Body of pancreas (tissue), 4 donors: Measurements from ENCODE around the gene TAL1. TPM values are rescaled to one million over a fixed set of nuclear protein-coding genes. Genes with fewer than 3 reads are reported as not detected.
"Not testable (repeated sequence)": the region's sequence is repeated elsewhere in the genome, so short reads cannot be mapped to it uniquely, and the experiment has no call there.

Experiments used
- ATAC-seq: fragments of 150-250 bp; one replicate; pipeline ENCODE4 v1.9.1; 2016
- DNase-seq, 4 donors: peaks; one replicate each; pipeline ENCODE4 v3.0.0-alpha.2; 2019
- H3K27ac ChIP-seq, 4 donors: fragments of 200-600 bp; sonication (generic); 1 replicate in 3 of 4; 2 replicates in 1 of 4; pipeline versions ENCODE4 v1.5.1 to v1.6.1; 2016 to 2019; ENCODE audit warnings: mild to moderate bottlenecking in 1 of 4, mixed read lengths in 1 of 4, moderate library complexity in 1 of 4
- H3K27me3 ChIP-seq, 2 donors: fragments of 200-600 bp; sonication (generic); one replicate each; pipeline ENCODE4 v1.6.0; 2016; ENCODE audit warnings: mild to moderate bottlenecking in 1 of 2
- H3K36me3 ChIP-seq, 2 donors: fragments of 200-600 bp; sonication (generic); replicated peaks in 1 of 2; 2 replicates each; pipeline ENCODE4 v1.5.1; 2016; ENCODE audit warnings: low read depth in 2 of 2; ENCODE audit not compliant: insufficient read depth in 1 of 2
- H3K4me1 ChIP-seq: fragments of 200-600 bp; sonication (generic); one replicate; pipeline ENCODE4 v1.6.0; 2016
- H3K4me3 ChIP-seq, 2 donors: fragments of 200-600 bp; sonication (generic); 1 replicate in 1 of 2; 2 replicates in 1 of 2; pipeline ENCODE4 v1.5.1; 2016 to 2019
- H3K9me3 ChIP-seq, 3 donors: fragments of 200-600 bp; sonication (generic); 1 replicate in 2 of 3; 2 replicates in 1 of 3; pipeline ENCODE4 v1.5.1; 2016
- CTCF ChIP-seq, 7 experiments: fragments of 450-650 bp in 4 of 7; fragments of 200-600 bp in 3 of 7; sonication (generic) in 3 of 7; IDR thresholded peaks; one replicate each; pipeline ENCODE4 v1.5.1; 2016 to 2019; ENCODE audit warnings: antibody characterized with exemption in 7 of 7
- POLR2A ChIP-seq, 3 donors: fragments of 450-650 bp; IDR thresholded peaks; one replicate each; pipeline ENCODE4 v1.6.1; 2016; ENCODE audit warnings: antibody characterized with exemption in 3 of 3, mild to moderate bottlenecking in 2 of 3
- WGBS, 2 donors: methylation state at CpG; one replicate each; pipeline ENCODE4 v1.1.5; 2017; 5-methylcytosine and 5-hydroxymethylcytosine counted together
- intact Hi-C: fragments of 100-400 bp; cut with DNase I; formaldehyde crosslinking; loops from one replicate; pipeline ENCODE4 v1.15.1; 2023
- total RNA-seq, 2 donors: library from RNA; depleted of rRNA; stranded (reverse); fragments of >200 nt; gene quantifications; one replicate each; pipeline ENCODE4 v1.1.0, GENCODE V29; 2016

The TAL1 gene
- total RNA-seq, 2 donors from 2014 or later, result 2.3 to 2.6 TPM

DNA sequence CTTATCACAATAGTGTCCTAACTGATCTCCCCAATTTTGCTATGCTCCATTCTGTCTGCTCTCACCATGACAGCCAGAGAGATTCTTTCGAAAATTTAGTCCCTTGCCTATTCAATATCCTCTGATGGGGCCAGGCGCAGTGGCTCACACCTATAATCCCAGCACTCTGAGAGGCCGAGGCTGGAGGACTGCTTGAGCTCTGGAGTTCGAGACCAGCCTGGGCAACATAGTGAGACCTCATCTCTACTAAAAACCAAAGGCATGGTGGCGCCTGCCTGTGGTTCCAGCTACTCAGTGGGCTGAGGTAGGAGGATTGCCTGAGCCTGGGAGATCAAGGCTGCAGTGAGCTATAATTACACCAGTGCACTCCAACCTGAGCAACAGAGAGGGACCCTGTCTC, 26.1 kb downstream of the TAL1 start:
- TF ChIP-seq POLR2A (IDR thresholded peaks at IDR 0.05), result no peak
- no peak for TF ChIP-seq CTCF (IDR thresholded peaks at IDR 0.05)
- WGBS, 2 donors, result 74% methylated on average over 5 of the region's 5 CpGs
- Histone ChIP-seq H3K9me3 (no peaks in the 10 kb centered on the region), H3K27me3 (no peaks in the 10 kb centered on the region), H3K4me1 (no peaks in the 10 kb centered on the region), H3K4me3 (no peak overlapping the region), H3K27ac (no peak overlapping the region), H3K36me3 (no peaks in the 10 kb centered on the region)
- ATAC-seq, result no peak
- no peak for DNase-seq
- intact Hi-C loops, result no loop called here

DNA sequence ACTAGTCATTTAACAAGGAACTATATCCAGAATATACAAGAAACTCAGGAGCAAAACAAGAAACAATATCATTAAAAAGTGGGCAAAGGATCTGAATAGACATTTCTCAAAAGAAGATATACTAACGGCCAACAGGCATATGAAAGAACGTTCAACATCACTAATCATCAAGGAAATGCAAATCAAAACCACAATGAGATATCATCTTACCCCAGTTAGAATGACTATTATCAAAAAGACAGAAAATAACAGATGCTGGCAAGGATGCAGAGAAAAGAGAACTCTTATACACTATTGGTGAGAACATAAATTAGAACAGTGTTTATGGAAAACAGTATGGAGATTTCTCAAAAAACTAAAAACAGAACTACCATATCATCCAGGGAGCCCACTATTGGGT, 28.5 kb downstream of the TAL1 start:
- WGBS, 2 donors, result 23 to 53% methylated on average over 2 of the region's 2 CpGs
- intact Hi-C loops, H3K27ac ChIP-seq, H3K36me3 ChIP-seq, DNase-seq, H3K27me3 ChIP-seq, ATAC-seq, H3K4me1 ChIP-seq, H3K9me3 ChIP-seq, H3K4me3 ChIP-seq: not testable (repeated sequence)

DNA sequence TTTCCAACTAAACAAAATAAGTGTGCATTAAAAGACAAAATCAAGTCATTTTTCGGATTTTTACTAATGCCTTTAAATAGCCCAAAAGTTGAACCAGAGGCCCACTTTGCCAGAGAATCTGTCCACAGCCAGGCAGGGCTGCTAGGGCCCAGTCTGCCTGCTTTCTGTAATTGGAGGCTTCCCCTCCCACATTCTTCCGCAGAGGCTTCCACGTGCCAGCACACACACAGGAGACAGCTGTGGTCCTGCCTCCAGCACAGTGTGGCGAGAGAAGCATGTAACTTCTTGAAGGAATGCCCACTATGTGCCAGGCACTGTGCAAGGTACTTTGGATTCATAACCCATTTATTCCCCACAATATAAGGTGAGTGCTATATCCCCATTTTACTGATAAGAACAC, 30.8 kb downstream of the TAL1 start:
- H3K9me3 ChIP-seq, result no peaks in the 10 kb centered on the region
- H3K27ac ChIP-seq, result no peak overlapping the region
- ATAC-seq (no peak), DNase-seq (no peak)
- TF ChIP-seq POLR2A (IDR thresholded peaks at IDR 0.05) (no peak), CTCF (IDR thresholded peaks at IDR 0.05) (no peak)
- H3K4me1 ChIP-seq, result no peaks in the 10 kb centered on the region
- H3K4me3 ChIP-seq, result no peak overlapping the region
- WGBS, 2 donors, result 46 to 49% methylated on average over 4 of the region's 4 CpGs
- H3K36me3 ChIP-seq, result no peaks in the 10 kb centered on the region
- peaks cover 0 to 4% of the 10 kb centered on the region in 2 donors for H3K27me3 ChIP-seq
- intact Hi-C loops, result no loop called here

DNA sequence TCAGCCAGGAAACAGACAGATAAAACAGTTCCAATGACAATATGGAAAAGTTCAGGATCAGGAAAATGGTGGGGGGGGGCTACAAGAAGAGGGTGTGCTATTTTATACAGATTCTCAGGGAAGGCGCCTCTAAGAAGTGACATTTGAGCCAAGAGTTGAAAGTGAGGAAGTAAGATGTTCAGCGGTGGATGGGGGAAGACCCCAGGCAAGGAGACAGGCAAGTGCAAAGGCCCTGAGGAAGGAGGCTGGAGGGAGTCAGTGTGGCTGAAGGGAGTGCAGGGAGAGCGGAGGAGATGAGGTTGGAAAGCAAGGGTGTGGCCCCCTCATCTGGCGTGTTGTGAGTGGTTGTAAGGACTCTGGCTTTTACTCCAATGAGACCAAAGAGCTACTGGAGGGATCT, 33.8 kb downstream of the TAL1 start:
- Histone ChIP-seq H3K4me1 (peaks cover under 1% of the 10 kb centered on the region), H3K9me3 (no peaks in the 10 kb centered on the region), H3K4me3 (no peak overlapping the region), H3K27ac (no peak overlapping the region), H3K27me3 (peaks cover 0 to 4% of the 10 kb centered on the region in 2 donors), H3K36me3 (no peaks in the 10 kb centered on the region)
- 64 to 74% methylated on average over 4 of the region's 4 CpGs for WGBS, 2 donors
- TF ChIP-seq CTCF (IDR thresholded peaks at IDR 0.05), result no peak
- no peak for TF ChIP-seq POLR2A (IDR thresholded peaks at IDR 0.05)
- DNase-seq, result no peak
- no peak for ATAC-seq
- intact Hi-C loops, result no loop called here

DNA sequence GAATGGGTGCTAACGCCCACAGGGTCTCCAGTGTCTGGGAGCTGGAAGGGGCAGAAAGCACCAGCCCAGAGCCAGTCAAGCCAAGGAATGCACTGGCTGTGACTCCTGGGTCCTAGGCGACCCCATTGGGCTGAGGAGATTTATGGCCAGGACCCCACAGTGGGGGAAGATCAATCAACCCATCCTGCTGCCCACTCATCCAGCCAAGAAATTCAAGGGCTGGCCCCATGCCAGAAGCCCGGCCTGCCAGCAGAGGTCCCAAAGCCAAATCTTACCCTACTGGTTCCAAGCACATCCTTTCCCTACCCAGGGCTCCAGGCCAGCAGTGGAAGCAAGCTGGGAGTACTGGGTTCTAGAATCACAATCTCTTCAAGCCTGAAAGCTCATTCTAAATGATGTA, 35.4 kb downstream of the TAL1 start:
- H3K4me1 ChIP-seq, result peaks cover 16% of the 10 kb centered on the region
- DNase-seq (peak in 1 of 4 donors; percentile 38), ATAC-seq (no peak)
- H3K36me3 ChIP-seq, result no peaks in the 10 kb centered on the region
- no peaks in the 10 kb centered on the region for H3K9me3 ChIP-seq
- H3K4me3 ChIP-seq, result no peak overlapping the region
- peaks cover 0 to 4% of the 10 kb centered on the region in 2 donors for H3K27me3 ChIP-seq
- intact Hi-C loops, result no loop called here
- H3K27ac ChIP-seq, result no peak overlapping the region
- 13 to 51% methylated on average over 1 to 3 of the region's 3 CpGs for WGBS, 2 donors
- TF ChIP-seq POLR2A (IDR thresholded peaks at IDR 0.05), result no peak
- TF ChIP-seq CTCF (IDR thresholded peaks at IDR 0.05), result no peak

DNA sequence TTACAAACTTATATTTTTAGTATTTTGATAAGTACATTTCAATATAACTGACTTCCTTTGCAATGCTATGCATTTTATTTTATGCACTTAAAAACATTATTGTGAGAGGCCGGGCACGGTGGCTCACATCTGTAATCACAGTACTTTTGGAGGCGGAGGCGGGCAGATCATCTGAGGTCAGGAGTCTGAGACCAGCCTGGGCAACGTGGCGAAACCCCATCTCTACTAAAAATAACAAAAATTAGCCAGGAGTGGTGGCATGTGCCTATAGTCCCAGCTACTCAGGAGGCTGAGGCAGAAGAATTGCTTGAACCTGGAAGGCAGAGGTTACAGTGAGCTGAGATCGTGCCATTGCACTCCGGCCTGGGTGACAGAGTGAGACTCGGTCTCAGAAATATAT, 36.0 kb downstream of the TAL1 start:
- 85 to 89% methylated on average over 9 of the region's 9 CpGs for WGBS, 2 donors
- intact Hi-C loops, result not testable (repeated sequence)

More for the DNA sequence above, 36.0 kb downstream of the TAL1 start:
- ATAC-seq, H3K4me3 ChIP-seq, H3K9me3 ChIP-seq, H3K27ac ChIP-seq, H3K27me3 ChIP-seq, DNase-seq, H3K36me3 ChIP-seq: not testable (repeated sequence)
- peaks cover 21% of the 10 kb centered on the region for H3K4me1 ChIP-seq
